GM06990 (cell line): ENCODE results near the gene SRC.

ENCODE experiments used
- DNase-seq: peaks from one replicate; pipeline ENCODE4 v3.0.0-alpha.2; 2011; ENCODE audit not compliant: insufficient read length; ENCODE audit errors: extremely low read depth
- H3K27me3 ChIP-seq: replicated peaks from 2 replicates; pipeline ENCODE4 v1.6.0; 2011; ENCODE audit warnings: low read length; ENCODE audit not compliant: control insufficient read depth, insufficient read depth
- H3K36me3 ChIP-seq: 2 replicates; pipeline ENCODE4 v1.5.1; 2011; ENCODE audit warnings: low read length; ENCODE audit not compliant: control insufficient read depth, insufficient read depth
- H3K4me3 ChIP-seq: replicated peaks from 2 replicates; pipeline ENCODE4 v1.5.1; 2011; ENCODE audit warnings: low read depth, mild to moderate bottlenecking, control low read depth, low read length
- CTCF ChIP-seq: IDR thresholded peaks from 2 replicates; pipeline ENCODE4 v1.5.1; 2011; ENCODE audit warnings: low read length, control low read depth, mild to moderate bottlenecking, inconsistent platforms; ENCODE audit not compliant: insufficient read depth, poor library complexity, severe bottlenecking

SRC gene

DNA sequence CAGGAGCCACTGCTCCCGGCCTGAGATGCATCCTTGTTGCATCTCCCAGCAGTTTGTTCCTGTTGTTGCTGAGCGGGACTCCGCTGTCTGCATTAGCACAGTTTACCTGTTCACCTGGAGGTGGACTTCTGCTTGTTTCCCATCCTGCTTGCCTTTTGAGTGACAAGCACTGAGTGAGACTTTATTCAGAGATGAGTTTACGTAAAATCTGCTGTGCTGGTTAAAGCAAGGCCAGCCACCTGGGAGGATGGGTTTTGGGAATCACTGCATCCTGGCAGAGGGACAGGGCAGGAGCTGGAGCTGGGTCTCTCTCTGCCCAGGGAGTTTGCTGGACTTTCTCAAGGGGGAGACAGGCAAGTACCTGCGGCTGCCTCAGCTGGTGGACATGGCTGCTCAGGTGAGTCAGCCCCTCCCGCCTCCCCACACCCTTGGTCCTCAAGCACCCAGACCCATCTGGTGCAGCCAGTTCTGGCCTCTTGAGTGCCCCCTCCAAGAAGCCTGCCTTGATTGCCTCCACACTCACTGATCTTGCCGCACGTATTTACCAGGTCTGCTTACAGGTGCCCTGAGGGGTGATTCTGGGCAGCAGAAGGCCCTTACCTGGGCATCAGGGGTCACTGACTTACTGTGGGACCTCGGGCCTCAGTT, 55.5 kb downstream of the SRC start:
- TF ChIP-seq CTCF = no peak
- no peak overlapping the region for H3K4me3 ChIP-seq
- H3K36me3 ChIP-seq = peaks cover 56% of the 10 kb centered on the region
- DNase-seq = no peak
- no peaks in the 10 kb centered on the region for H3K27me3 ChIP-seq

DNA sequence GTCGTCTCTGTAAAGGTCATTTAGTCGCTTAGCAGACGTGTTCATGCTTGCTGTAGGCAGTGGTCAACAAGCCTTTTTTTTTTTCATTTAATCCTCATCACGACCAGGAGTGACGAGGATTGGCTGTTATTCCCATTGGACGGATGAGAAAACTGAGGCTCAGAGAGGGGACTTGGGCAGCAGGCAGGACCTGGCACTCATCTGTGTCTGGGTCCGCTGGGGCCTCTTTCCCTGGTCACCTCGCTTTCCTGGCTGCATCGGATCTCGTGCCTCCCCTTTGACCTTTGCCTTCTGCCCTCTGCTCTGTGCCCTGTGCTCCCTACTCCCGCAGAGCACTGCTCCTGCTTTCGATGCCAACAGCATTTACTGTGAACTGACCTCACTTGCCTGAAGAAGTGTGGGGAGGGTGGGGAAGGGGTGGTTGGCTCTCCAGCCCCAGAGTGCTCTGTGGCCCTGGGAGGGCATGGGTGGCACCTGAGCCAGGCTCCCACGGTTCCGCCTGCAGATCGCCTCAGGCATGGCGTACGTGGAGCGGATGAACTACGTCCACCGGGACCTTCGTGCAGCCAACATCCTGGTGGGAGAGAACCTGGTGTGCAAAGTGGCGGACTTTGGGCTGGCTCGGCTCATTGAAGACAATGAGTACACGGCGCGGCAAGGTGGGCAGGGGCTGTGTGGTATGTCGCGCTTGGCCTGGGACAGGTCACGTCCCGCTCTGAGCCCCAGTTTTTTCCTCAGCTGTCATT, 56.2 kb downstream of the SRC start:
- no peak for TF ChIP-seq CTCF
- Histone ChIP-seq H3K27me3 (no peaks in the 10 kb centered on the region), H3K4me3 (no peak overlapping the region), H3K36me3 (peaks cover 49% of the 10 kb centered on the region)
- no peak for DNase-seq

GRCh38 chr20:37403107-37404033, 57.4 kb downstream of the SRC start:
- H3K27me3 ChIP-seq = no peaks in the 10 kb centered on the region
- peaks cover 40% of the 10 kb centered on the region for H3K36me3 ChIP-seq
- no peak overlapping the region for H3K4me3 ChIP-seq
- TF ChIP-seq CTCF = no peak
- no peak for DNase-seq

- no peak for TF ChIP-seq CTCF
- no peak for DNase-seq
- H3K36me3 ChIP-seq = peaks cover 33% of the 10 kb centered on the region
- H3K27me3 ChIP-seq = no peaks in the 10 kb centered on the region
- H3K4me3 ChIP-seq = no peak overlapping the region
Measured at GRCh38 chr20:37404461-37404890, 58.5 kb downstream of the SRC start.

- no peak for TF ChIP-seq CTCF
- no peak for DNase-seq
- peaks cover 28% of the 10 kb centered on the region for H3K36me3 ChIP-seq
- no peaks in the 10 kb centered on the region for H3K27me3 ChIP-seq
- no peak overlapping the region for H3K4me3 ChIP-seq
Measured at GRCh38 chr20:37405351-37405897, 59.5 kb downstream of the SRC start.
